HG03439 (cell line): Measurements from ENCODE around the gene BCL2.
"Not testable (repeated sequence)": the region's sequence is repeated elsewhere in the genome, so short reads cannot be mapped to it uniquely, and the experiment has no call there.

Experiments
- ATAC-seq: cut with Tn5 transposase; IDR thresholded peaks from one replicate; pipeline ENCODE4 v1.9.1; 2021; ENCODE audit warnings: mild to moderate bottlenecking, moderate library complexity; ENCODE audit not compliant: unreplicated experiment

BCL2 gene

GRCh38 chr18:63319383-63320122, at the start of gene BCL2:
Gene BCL2, minus strand, starts transcription at chr18:63319769.
- ATAC-seq = peak; percentile 15

DNA sequence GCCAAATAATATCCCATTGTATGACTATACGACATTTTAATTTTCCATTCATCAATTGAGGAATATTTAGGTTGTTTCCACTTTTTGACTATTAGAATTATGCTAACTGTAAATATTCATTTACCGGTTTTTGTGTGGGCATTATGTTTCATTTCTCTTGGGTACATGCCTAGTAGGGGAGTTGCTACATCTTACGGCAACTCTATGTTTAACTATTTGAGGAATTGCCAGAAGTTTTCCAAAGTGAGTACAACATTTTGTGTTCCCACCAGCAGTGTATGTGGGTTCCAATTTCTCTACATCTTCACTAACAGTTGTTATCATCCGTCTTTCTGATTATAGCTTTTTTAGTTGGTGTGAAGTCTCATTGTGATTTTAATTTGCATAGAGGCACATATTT, 49.0 kb upstream of the BCL2 start:
- ATAC-seq = no peak

- peak; percentile 85 for ATAC-seq
These were observed 47.7 kb upstream of the BCL2 start, which contains the start of gene KDSR for GRCh38 chr18:63367053-63367953. Gene KDSR, minus strand, starts transcription at chr18:63367206. Its CDS starts 88 bp downstream, at chr18:63367118.

DNA sequence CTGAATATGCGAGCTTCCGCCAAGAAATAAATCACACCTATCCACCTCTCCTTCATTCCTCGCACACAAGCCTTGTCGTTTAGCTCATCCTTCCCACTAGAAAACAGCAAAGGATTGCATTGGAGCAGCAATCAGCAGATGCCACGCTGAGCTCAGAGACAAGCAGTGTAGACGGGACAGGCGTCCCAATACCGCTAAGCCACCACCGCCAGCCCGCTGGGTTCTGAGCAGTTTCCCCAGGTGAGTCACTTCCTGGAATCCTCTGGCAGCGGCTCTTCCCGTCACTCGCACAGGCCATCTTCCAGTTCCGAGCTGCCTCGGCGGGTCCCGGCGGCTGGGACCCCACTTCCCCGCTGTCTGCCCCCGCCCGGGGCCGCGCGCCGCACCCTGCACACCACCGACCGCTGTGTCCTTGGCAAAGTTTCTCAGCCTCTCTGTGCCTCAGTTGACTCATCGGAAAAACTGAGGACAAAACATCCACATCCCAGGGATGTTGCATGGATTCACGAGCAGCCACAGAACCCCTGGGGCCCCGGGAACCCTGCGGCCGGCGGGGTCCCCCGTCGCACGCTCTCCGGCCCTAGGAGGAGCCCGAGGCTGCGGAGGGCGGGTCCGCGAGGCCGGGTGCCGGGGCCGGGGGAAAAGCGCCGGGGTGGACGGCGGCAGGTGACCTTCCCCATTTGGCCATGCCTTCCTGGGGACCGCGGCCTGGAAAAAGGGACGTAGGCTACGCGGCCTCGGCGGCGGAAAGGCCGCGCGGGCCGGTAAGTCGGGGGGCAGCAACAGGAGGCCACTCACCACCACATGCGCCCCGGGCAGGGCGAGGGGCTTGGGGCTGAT, 46.9 kb upstream of the BCL2 start:
- peak; percentile 36 for ATAC-seq

- peak; percentile 4 for ATAC-seq
These were observed 46.3 kb upstream of the BCL2 start for GRCh38 chr18:63365876-63366212.

DNA sequence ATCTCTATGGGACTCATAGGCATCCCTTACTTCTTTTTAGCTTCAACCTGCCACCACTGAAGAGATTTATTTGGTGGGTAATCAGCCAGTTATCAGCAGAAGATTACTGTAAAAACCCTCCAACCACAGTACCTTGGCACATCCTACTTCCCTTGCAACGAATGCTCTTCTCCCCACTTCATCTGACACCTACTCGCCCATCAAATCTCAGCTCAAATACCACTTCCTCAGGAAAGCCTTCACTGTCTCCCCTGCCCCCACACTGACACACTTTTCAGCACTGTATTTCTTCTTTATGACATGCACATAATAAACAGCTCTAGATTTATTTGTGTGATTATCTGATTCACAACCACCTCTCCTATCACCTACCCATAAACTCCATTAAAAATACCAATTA, 44.4 kb upstream of the BCL2 start:
- no peak for ATAC-seq

DNA sequence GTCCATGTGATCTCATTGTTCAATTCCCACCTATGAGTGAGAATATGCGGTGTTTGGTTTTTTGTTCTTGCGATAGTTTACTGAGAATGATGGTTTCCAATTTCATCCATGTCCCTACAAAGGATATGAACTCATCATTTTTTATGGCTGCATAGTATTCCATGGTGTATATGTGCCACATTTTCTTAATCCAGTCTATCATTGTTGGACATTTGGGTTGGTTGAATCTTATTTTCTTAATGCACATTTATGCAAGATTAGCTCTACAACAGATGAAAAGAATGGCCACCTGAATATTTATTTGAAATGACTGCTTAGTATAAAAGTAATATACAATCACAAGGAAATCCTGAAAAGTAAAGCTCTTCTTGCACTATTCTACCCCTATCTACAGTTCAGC, 43.9 kb upstream of the BCL2 start:
- not testable (repeated sequence) for ATAC-seq

DNA sequence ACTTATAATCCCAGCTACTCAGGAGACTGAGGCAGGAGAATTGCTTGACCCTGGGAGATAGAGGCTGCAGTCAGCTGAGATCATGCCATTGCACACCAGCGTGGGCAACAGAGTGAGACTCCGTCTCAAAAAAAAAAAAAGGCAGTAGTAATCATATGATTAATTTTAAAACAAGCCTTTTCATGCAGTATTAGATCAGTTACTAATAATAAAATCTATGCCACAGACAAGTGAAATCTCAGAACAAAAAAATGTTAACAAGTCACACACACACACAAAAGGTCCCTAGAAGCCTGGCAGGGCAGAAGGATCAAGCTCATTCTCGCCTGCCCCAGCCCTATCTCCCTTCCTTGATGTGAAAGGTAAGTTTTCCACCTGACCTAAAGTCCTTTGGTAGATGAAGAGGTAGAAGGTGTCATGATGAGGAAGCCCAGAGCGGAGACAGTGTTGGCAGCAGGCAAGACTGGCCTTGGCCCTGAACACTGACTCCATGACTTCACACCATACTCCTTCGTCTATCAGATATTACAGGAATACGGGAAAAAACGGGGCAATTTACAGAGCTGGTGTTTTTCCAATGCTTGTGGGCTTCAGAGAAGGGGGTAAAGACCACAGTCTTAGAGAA, 36.8 kb upstream of the BCL2 start:
- ATAC-seq = no peak

DNA sequence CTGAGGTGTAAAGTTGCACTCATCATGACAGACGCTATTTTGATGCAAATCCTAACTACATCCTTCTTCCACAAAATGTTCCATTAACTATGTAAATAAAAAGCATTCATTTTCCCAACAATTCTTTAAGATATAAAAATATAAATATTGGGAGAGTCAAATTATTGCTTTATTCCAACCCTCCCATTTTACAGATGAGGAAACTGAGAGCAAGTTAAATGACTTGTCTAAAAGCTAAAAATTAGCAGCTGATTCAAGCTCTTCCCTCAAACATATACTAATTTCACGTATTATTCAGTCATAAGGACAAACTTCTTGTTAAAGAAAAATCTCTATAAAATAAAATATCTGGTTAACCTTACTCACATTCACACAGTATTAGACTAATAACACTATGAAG, 30.7 kb upstream of the BCL2 start:
- ATAC-seq = no peak

GRCh38 chr18:63348508-63349136, 29.1 kb upstream of the BCL2 start:
- ATAC-seq = peak; percentile 56

- ATAC-seq = no peak
These were observed 27.1 kb upstream of the BCL2 start for GRCh38 chr18:63346480-63347183.

- ATAC-seq = no peak
These were observed 26.5 kb upstream of the BCL2 start for GRCh38 chr18:63346031-63346430.

- no peak for ATAC-seq
These were observed 25.3 kb upstream of the BCL2 start for GRCh38 chr18:63344918-63345317.

DNA sequence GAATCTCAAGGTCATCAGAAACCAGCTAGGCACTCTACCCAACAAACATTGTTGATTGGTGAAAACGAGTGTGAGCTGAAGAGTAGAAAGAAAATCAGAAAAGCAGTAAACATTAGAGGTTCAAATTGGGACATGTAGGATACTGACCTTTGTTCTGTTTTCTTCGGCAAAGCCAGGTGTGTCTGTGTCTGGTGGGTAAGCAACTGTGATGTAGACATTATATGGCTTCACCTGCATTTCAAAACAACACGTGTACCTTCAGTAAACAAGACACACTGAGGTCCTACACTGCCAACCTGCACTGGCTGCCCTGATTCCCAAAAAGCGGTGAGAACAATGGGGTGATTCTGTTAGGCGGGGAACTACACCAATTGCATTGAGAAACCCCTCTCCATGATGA, 24.7 kb upstream of the BCL2 start:
- ATAC-seq = no peak

GRCh38 chr18:63342206-63342605, 22.6 kb upstream of the BCL2 start:
- no peak for ATAC-seq

- ATAC-seq = no peak
These were observed 20.4 kb upstream of the BCL2 start for GRCh38 chr18:63339920-63340484.

- no peak for ATAC-seq
These were observed 17.0 kb upstream of the BCL2 start for GRCh38 chr18:63336366-63337099.

- ATAC-seq = no peak
These were observed 11.5 kb upstream of the BCL2 start for GRCh38 chr18:63331105-63331504.
